HTERT RPE-1 (cell line): ENCODE measurements around the gene MLNR.

Experiments
- in situ Hi-C: fragments of 300-500 bp; cut with MboI; formaldehyde crosslinking; loops from 4 replicates; pipeline ENCODE4 v1.14.3; 2020; ENCODE audit warnings: low sequenced_read_pairs

MLNR gene, protein sequence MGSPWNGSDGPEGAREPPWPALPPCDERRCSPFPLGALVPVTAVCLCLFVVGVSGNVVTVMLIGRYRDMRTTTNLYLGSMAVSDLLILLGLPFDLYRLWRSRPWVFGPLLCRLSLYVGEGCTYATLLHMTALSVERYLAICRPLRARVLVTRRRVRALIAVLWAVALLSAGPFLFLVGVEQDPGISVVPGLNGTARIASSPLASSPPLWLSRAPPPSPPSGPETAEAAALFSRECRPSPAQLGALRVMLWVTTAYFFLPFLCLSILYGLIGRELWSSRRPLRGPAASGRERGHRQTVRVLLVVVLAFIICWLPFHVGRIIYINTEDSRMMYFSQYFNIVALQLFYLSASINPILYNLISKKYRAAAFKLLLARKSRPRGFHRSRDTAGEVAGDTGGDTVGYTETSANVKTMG

DNA sequence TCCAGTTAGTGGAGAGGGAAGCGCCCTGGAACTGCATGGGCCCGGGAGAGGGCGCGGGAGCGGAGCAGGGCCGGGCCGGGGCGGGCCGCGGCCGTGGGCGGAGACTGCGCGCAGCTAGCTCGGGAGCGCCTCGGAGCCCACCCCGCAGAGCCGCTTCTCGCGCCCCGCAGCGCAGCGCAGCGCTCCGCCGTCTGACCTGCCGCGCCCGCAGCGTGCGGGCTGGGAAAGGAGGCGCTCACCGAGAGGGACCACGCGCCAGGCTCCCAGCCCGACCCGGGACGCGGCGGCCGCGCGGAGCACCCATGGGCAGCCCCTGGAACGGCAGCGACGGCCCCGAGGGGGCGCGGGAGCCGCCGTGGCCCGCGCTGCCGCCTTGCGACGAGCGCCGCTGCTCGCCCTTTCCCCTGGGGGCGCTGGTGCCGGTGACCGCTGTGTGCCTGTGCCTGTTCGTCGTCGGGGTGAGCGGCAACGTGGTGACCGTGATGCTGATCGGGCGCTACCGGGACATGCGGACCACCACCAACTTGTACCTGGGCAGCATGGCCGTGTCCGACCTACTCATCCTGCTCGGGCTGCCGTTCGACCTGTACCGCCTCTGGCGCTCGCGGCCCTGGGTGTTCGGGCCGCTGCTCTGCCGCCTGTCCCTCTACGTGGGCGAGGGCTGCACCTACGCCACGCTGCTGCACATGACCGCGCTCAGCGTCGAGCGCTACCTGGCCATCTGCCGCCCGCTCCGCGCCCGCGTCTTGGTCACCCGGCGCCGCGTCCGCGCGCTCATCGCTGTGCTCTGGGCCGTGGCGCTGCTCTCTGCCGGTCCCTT lies at the start of gene MLNR:
MLNR (plus strand) TSS at position 303 of the 820 bp plus-strand sequence; CDS start at position 303, 0 bp downstream.
- in situ Hi-C loops: no loop called here

- in situ Hi-C loops: no loop called here
These were observed 48.8 kb upstream of the MLNR start for GRCh38 chr13:49171359-49171758.

GRCh38 chr13:49183672-49184325 lies 36.3 kb upstream of the MLNR start:
- in situ Hi-C loops: no loop called here

GRCh38 chr13:49184621-49185020 lies 35.5 kb upstream of the MLNR start:
- in situ Hi-C loops: no loop called here

DNA sequence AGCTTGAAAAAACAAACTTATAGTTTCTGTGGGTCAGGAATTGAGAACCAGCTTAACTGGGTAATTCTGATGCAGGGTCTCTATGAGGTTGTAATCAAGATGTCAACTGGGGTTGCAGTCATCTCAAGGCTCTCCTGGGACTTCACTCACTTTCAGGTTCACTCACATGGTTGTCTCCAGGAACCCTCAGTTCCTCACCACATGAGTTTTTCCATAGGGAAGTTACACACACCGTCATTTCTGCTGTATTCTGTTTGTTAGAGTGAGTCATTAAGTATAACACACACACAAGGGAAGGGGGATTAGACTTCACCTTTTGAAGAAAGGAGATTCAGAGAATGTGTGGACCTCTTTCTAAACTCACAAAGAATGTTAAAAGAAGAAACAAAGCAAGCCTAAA lies 34.9 kb upstream of the MLNR start:
- in situ Hi-C loops: no loop called here

DNA sequence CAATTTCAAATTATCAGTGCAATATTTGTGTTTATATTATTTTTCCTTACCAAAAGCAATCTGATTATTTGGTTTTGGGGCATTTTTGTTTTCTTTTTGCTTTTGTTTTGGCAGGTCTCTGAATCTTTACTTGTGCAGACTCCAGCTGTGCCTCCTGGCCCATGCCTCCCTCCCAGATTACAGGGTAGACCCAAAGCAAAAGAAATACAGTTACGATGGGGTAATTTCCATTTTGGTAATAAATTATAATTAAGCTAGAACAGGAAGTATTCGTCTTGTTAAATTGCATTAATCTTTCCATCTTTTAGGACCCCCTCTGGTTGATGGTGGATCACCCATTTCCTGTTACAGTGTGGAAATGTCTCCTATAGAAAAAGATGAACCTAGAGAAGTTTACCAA lies 29.2 kb upstream of the MLNR start:
- in situ Hi-C loops: no loop called here

DNA sequence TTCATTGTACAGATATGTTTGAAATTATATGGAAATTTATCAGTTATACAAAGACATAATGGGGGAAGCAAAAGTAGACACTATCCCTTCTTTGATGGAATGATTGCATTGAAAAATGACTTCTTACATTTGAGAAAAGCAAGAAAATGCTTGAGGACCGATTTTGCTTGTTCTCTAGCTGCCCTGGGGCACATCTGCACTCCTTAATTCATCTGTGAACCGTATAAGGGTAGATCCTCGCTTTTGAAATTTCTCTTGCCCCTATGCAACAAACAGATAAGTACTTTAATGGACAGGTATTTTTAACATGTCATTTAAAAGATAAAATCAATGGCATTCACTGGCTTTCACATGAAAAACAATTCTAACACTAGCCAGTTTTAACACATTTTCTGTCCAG lies 13.5 kb upstream of the MLNR start:
- in situ Hi-C loops: no loop called here

DNA sequence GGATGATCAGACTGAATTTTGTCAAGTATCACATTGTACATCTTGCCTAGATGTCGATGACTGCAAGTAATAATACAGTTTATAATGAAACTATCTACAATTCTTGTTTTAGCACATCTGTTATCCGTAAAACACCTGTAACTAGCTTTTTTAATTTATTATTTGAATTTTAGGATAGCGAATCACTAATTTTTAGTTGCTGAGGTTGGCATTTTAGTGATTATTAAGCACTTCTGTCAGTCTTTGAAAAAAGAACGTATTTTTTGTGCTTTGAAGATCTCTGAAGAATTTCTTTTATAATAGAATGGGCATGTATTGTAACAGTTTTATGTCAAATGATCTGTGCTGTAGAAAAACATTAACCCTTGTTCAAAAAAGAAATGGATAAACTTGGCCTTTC lies 11.5 kb upstream of the MLNR start:
- in situ Hi-C loops: no loop called here

DNA sequence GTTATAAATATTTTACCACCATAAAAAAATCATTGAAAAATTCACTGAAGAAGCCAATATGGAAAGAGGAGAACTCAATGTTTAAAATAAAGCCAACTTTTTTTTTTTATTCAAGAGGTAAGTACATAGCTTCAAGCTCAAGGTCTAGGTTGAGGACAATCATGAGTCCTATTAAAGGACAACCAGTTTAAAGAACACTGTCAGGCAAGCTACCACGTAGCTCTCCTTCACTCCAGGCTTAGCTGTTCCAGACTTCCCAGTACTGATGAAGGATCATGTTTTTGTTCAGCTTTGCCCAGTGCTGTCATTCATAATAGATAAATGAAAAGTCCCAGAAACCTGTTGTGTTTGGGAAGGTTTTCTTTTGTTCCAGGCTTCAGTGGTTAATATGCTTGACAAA lies 10.0 kb upstream of the MLNR start:
- in situ Hi-C loops: no loop called here

DNA sequence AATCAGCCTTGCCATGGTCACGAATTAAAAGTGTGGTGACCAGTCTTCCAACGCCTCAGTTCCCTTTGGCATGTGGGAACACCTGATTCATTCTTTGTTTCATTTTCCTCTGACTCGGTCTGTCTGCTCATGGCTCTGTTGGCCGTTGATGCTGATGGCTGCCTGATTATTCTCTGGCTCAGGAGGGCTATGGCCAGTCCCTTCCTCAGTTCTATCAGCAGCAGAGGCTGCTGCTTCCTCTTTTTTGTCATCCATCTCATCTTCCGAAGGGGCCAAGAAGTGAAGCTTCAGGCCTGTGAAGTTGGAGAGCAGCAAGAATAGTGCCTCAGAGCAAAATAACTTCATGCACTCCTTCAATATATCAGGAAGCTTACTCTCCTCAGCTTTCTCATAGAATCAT lies 9.5 kb upstream of the MLNR start:
- in situ Hi-C loops: no loop called here

DNA sequence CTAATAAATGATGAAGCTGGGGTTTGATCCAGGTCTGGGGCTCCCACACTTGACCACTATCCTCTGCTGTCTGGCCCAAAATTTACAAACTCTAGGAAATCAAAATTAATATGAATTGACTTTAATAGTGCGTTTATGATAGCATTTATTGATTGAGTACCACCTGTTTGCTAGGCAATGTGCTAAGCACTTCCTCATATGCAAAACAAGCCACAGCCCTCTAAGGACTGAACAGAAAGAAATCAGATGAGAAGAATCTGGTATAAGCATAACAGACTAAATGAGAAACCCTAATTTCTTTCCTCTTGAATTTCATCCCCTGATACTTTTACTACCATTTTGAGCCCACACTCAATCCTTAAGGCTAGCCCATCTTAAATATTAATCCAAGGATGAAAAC lies 6.6 kb upstream of the MLNR start:
- in situ Hi-C loops: no loop called here

DNA sequence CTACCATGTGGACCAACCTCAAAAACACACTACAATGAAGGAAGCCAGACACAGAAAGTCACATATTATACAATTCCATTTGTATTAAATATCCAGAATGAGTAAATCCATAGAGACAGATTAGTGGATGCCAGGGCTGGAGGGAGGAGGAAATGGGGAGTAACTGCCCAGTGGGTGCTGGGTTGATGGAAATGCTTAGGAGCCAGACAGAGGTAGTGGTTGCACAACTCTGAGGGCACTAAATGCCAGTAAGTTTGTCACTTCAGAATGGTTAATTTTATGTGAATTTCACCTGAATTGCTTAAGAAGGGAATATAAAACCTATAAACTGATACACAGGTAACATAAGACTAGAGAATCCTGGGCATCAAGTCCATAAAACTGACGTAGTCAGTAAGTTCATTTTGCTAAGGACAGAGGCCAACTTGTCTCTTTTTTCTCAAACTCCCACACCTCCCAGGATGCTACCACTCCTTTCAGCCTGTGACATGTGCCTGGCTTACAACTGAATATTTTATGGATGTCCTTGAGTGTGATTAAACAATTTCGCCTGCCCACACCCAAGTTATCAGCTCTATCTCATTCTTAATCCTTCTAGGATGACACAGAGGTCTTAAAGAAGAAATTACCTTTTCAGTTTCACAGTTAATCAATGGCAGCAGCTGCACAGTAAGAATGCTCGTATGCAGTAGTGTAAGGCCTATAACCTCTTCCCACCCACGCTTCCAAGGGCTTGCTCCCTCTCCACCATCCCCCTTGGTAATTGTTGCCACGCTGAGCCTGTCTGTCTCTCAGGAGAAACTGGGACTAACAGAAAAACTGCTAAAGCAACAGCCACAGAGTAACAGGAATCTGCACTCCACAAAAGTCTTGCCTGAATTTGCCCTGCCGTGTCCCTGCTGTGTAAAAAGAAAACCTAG lies 5.9 kb upstream of the MLNR start:
- in situ Hi-C loops: no loop called here

GRCh38 chr13:49214917-49215376 lies 5.2 kb upstream of the MLNR start:
- in situ Hi-C loops: no loop called here

GRCh38 chr13:49216334-49216733 lies 3.8 kb upstream of the MLNR start:
- in situ Hi-C loops: no loop called here

- in situ Hi-C loops: no loop called here
These were observed 2.1 kb upstream of the MLNR start for GRCh38 chr13:49217962-49218492.

DNA sequence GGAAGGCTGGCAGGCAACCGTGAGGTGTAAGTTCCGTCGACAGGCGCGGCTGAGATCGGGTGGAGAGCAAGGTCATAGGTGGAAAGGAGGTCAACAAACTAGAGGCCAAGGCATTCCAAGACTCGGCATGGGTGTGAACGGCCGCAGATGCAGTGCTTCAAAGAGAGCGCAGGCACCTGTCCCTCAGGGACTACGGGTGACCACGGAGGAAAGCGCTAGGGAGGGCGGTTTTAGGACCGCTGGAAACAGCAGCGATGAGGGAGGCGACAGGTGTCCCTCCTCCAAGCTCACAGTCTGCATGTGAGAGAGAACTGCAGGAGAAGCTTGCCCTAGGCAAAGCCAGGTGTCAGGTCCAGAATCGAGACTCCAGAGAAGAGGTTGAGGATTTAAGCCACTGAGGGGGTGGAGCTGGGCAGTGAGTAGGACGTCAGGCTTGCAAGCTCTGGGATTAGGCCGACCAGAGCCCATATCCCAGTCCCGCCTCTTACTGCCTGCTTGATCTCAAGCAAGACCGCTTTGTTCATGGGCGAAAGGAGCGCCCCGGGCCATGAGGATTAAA lies 1.6 kb upstream of the MLNR start:
- in situ Hi-C loops: no loop called here

DNA sequence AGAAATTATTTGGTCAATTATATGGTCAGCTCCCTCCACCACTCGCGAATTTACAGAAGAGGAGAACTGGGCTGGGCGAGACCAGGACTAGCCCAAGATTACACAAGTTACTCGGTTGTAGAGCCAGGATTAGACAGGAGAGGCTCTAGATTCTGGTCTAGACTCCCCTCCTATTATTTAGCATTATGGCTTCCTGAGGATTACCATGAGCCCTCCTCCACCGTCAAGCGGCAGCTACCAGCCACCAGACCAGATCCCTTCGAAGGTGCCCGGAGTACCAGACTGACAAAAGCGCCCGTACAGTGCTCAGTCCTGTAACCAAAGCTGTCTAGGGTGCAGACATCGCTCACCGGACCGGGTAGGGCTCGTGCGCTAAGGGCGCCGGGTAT lies 497 bp upstream of the MLNR start:
- in situ Hi-C loops: no loop called here

DNA sequence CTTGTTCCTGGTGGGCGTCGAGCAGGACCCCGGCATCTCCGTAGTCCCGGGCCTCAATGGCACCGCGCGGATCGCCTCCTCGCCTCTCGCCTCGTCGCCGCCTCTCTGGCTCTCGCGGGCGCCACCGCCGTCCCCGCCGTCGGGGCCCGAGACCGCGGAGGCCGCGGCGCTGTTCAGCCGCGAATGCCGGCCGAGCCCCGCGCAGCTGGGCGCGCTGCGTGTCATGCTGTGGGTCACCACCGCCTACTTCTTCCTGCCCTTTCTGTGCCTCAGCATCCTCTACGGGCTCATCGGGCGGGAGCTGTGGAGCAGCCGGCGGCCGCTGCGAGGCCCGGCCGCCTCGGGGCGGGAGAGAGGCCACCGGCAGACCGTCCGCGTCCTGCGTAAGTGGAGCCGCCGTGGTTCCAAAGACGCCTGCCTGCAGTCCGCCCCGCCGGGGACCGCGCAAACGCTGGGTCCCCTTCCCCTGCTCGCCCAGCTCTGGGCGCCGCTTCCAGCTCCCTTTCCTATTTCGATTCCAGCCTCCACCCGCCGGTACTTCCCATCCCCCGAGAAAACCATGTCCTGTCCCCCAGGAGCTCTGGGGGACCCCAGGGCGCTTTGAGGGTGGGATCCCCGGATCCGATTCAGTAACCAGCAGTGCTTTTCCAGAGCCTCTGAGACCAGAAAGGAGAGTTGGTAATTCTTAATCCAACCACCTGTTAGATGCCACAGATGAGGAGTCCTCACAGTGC lies 885 bp downstream of the MLNR start:
- in situ Hi-C loops: no loop called here

- in situ Hi-C loops: no loop called here
These were observed 1.4 kb downstream of the MLNR start for GRCh38 chr13:49221590-49221965.
